ENCODE results near the gene PRRG3.
"Not testable (repeated sequence)": the region's sequence is repeated elsewhere in the genome, so short reads cannot be mapped to it uniquely, and the experiment has no call there.

The PRRG3 gene

DNA sequence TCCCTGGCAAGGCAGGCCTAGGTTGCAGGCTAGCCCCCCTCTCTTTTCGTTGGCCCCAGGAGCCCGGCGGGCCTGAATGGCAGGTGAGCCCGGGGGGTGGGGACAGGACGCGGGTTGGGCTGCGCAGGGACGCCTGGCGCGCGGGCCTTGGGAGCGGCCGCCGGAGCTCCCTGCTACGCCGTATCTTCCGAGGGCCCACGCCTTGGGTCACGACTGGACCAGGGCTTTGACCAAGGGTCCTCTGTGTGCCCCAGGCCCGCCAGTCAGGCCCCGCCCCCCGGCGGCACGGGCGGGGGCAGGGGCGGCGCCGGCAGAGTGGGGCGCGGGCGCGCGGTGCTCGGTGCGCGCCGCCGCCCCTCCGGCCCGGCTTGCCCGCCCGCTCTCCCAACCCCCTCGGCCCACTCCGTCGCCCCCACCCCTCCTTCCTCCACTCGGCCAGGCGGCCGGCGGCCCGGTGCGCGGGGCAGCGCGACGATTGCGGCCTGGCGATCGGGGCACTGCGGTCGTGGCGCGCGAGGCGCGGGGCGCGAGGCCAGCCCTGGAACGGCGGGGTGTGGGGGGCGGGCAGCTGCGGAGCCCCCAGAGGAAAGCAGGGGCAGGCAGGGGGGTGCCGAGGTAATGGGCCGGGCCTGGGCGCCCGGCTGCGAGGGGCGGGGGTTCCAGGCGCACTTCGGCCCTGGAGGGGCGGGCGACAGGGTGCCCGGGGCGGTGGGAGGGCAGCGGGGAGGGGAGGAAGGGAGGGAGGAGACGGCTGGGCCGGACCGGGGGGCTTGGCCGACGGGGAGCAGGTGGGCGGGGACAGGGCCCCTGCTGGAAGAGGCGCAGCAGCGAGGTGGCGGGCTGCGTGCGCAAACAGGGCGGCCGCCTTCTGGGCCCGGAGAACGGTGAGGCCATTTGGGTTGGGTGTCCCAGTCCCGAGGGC lies at the start of gene PRRG3:
PRRG3 (plus strand) TSS at position 798 of the 922 bp plus-strand sequence. CDS start 3,357 bp downstream, outside the sequence.
- DNase-seq (ENCODE audit: low read depth in 2 of 2) = no peak

DNA sequence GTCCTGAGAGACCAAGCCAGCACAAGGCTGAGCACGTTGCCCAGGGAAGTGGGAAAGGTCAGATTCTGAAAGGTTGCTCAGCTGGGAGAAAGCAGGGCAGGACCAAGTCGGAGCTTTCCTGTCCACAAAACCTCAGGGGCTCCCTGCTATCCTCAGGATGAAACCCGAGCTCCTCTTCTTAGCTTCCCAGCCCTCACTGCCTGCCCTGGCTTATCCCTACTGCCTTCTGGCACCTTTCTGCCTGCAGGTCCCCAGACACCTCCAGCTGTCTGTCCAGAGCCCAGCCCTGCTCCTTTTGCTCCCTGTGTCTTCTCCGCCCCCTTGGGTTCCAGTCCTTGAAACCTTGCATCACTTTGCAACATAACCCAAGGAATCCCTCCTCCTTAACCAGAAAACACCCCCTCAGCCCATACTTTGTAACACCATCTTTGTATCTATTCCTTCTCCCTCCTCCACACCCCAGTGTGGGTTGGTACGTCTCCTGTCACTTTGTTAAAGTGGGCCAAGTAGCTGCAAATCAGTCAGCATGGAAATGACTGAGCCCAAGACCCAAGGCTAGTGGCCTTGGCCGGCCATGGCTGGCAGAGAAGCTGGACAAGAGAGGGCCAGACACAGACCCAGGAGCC lies 20.0 kb upstream of the PRRG3 start:
- no peak for DNase-seq (ENCODE audit: low read depth in 2 of 2)

DNA sequence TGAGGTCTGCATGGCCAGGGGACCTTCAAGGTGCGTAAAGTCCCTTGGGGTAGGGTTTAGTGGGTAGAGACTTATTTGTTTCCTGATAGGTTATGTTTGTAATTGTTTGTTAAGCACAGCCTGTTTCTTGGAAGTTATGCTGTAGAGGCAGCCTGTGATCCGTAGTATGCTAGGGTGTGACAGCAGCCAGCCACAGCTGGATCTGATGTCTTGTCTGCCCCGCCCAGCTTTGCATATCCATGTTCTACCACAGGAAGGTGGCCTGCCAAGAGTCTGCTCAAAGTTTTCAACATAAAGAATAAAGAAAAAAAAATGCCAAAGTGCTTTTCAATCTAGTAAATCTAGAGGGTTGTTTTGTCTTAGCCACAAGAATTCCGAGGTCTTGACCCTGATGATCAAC lies 19.1 kb upstream of the PRRG3 start:
- no peak for DNase-seq (ENCODE audit: low read depth in 2 of 2)

DNA sequence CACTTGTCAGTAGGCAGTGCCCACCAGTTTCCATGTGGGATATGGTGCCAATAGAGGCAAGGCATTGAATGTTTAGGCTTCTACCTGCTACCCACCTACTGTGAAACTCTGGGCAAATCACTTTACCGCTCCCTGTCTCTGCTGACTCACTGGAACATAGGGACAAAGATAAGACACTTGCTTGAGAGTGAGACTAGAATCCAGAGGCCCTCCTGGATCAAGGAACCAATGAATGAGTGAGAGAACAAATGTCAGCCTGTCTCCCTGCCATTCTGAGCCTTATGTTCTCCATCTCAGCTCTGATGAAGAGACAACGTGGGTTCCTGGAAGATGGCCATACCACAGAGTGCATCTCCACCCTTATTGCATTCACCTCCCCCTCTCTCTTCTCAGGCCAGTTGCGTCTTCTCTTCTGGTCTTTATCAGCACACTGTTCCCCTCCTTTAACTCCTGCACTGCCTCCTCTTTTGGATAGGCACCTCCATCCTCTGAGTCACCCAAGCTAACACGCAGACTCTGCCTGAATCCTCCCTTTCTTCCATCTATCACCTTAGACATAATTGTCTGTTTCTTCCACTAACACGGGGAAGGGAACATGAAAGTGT lies 15.4 kb upstream of the PRRG3 start:
- no peak for DNase-seq (ENCODE audit: low read depth in 2 of 2)

DNA sequence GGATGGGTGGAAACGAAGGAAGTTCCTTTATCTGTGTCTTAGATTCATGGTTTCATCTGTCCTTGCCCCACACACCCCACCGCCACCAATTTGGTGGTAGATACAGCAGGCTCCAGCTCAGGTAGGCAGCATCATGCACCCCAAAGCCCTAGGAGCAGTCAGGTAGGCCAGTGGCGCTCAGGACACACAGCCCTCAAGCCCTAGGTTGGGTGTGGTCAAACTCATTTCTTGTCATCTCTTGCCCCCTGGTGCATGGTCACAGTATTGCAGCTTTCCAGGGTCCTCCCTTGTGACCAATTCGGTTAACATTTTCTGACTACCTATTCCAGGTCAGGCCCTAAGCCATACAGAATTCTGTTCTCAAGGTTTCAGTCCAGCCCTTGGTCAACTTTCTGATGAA lies 14.5 kb upstream of the PRRG3 start:
- peak; percentile 13 to 18 for DNase-seq (ENCODE audit: low read depth in 2 of 2)

DNA sequence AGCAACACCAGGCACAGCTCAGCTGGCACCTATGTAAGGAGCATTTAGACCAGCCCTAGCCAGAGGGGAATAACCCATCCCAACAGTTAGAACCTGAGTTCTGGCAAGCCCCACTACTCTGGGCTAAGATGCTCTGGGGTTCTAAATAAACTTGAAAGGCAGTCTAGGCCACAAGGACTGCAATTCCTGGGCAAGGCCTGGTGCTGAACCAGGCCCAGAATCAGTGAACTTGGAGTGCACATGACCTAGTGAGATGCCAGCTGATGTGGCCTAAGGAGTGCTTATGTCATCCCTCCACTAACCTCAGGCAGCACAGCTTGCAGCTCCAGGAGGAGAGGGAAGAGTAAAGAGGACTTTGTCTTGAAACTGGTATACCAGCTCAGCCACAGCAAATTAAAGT lies 7.6 kb upstream of the PRRG3 start:
- DNase-seq (ENCODE audit: low read depth in 2 of 2) = no peak

DNA sequence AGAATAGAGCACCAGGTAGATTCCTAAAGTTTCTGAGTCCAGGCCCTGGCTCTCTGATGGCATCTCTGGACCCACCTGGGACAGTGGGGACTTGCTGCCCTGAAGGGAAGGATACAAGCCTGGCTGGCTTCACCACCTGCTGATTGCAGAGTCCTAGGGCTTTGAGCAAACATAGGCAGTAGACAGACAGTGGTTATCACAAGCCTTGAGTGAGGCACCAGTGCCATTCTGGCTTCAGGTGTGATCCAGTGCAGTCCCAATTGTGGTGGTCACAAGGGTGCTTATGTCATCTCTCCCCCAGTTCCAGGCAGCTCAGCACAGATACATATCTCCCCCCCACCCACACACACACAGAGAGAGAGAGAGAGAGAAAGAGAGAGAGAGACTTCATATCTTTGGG lies 6.6 kb upstream of the PRRG3 start:
- no peak for DNase-seq (ENCODE audit: low read depth in 2 of 2)

DNA sequence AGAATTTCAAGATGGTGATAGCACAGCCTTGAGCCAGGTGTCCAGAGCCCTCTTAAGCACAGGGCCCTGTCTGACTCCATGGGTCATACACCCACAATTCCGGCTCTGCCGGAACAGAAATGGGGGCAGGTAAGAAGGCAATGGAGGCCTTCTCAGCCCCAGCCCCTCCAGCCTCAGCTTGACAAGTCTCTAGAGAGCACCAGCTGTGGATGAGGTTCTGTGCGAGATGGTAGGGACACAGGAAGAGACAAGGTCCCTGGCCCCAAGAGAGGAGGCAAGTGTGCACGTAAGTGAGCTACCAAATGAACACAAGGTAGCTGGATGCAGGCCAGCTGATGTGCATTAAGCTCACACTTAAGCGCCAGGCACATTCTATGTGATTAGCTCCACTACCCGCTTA lies 2.4 kb upstream of the PRRG3 start:
- no peak for DNase-seq (ENCODE audit: low read depth in 2 of 2)

DNA sequence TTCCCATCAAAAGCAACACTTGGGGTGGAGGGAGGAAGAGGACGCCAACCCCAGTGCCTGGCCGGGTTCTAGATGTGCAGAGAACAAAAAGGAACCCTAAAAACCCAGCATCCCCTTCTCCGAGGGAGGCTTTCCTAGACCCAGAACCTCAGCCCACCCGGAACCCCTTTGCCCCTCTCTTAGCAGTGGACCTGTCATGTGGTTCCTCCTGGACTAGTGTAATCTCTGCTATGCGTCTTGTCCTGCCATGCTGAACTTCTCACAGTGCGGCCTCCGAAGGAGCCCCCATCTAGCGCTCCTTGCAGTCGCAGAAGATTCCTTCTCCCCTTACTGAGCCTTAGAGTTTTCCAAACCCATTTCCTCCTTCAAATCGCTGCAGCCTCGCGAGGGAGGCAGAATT lies 1.1 kb upstream of the PRRG3 start:
- DNase-seq (ENCODE audit: low read depth in 2 of 2) = no peak

DNA sequence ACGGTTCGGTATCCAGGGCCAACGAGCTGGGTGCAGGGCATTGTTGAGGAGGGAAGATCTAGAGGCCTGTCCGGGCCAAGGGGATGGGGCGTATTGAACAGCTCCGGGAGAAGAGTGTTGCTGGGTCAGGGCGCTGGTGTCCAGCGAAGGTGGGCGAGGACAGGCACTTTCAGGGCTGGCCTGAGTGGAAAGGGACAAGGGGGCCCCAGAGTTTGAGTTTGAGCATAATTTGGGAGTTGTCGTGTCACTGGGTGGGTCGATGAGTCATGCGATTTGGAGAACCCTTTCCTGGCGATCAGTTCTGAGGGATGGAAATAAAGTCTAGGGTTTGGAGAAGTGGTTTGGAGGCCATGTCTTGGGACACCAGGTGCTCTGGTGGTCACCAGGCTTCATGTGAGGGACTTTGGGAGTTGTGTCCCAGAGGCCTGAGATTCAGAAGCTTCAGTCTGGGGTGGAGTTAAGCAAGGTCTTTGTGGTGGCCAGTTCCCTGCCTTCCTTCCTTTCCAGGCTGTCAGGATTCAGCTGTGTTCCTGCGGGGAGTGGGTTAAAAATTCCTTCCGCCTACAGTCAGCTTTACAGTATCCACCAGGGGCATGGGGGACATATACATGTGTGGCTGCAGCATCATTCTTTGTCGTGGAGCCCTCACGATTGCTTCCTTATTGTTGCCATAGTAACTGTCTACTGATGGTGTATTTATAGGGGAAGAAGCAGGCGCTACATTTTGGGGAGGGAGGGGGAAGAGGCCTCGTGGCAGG lies 504 bp downstream of the PRRG3 start:
- no peak for DNase-seq (ENCODE audit: low read depth in 2 of 2)

DNA sequence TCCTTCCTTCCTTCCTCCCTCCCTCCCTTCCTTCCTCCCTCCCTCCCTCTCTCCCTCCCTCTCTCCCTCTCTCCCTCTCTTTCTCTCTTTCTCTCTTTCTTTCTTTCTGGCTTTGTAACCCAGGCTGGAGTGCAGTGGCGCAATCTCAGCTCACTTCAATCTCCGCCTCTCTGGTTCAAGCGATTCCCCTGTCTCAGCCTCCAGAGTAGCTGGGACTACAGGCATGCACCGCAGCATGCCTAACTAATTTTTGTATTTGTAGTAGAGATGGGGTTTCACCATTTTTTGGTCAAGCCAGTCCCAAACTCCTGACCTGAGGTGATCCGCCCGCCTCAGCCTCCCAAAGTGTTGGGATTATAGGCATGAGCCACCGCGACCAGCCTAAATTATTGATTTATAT lies 1.8 kb downstream of the PRRG3 start:
- not testable (repeated sequence) for DNase-seq (ENCODE audit: low read depth in 2 of 2)

DNA sequence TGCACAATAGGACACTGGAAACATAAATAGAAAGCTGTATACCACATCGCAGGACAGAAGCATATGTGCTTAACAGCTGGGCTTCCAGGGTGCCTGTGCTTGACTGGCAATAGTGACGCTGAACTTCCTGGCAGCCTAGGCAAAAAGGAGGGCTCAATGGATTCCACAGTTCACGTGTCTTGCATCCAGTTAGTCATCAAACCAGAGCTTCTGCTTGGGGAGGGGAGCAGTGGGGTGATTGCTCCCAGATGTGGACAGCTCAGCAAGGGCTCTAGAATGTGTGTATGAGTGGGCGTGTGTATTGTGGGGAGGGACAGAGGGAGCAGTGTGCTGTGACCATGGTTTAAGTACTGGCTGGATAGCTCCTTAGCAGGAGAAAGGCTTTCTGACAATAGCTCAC lies 2.3 kb downstream of the PRRG3 start:
- no peak for DNase-seq (ENCODE audit: low read depth in 2 of 2)

DNA sequence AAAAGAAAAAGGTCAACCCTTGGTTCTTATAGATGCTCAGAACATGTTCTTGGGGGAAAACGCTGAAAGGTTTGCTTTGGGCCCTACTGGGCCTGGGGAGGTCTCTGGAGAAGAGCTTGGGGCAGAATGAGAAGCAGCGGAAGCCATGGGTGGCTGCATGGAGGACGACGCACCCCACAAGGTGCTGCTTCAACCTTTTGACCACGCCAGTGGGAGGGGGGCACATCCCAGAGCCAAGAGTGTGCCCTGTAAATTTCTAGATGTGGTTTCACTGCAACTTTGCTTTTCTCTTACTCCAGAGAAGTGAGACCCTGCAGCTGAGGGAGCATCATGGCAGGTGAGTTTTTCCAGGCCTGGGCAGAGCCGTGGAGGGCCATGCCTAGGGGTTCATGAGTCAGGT lies 3.2 kb downstream of the PRRG3 start:
- DNase-seq (ENCODE audit: low read depth in 2 of 2) = no peak

DNA sequence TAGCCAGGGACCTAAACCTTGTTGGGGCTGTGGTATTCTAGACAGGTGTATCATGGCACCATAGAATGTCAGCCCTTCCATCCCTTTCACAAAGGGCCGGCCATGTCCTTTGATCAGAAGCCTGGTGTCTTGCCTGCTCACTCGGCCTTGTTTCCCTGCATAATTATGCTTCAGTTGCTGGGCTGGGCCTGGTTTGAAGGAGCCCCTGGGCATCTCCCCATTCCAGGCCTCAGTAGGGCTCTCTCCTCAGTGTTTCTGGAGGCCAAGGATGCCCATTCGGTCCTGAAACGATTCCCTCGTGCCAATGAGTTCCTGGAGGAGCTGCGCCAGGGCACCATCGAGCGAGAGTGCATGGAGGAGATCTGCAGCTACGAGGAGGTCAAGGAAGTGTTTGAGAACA lies 4.5 kb downstream of the PRRG3 start:
- DNase-seq (ENCODE audit: low read depth in 2 of 2) = no peak

DNA sequence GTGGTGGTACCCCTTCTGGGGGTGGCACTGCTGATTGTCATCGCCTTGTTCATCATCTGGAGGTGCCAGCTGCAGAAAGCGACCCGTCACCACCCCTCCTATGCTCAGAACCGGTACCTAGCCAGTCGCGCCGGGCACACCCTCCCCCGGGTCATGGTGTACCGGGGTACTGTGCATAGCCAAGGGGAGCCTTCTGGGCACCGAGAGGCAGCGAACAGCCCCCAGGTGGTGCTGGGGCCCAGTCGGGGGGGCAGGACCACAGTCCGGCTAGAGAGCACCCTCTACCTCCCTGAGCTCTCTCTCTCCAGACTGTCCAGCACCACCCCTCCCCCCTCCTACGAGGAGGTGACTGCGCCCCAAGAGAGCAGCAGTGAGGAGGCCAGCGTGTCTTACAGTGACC lies 5.3 kb downstream of the PRRG3 start:
- DNase-seq (ENCODE audit: low read depth in 2 of 2) = no peak

DNA sequence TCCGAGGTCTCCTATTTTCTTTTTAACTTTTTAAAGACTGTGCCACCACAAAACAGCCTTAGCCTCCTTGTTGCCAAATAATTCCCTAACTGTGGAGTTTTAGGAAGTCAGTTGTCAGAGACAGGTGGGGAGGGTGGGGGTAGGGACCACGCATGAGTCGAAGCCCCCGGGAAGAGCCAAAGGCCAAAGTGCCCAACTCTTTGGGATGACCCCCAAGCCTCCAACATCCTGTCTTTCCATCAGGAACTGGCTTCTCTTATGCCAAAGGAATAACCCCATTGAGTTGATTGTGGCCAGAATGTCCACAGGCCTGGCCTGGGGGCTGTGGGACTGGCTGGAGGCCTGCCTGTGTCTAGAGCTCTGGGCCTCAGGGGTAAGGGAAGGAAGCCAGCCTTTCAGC lies 5.8 kb downstream of the PRRG3 start:
- DNase-seq (ENCODE audit: low read depth in 2 of 2) = no peak

DNA sequence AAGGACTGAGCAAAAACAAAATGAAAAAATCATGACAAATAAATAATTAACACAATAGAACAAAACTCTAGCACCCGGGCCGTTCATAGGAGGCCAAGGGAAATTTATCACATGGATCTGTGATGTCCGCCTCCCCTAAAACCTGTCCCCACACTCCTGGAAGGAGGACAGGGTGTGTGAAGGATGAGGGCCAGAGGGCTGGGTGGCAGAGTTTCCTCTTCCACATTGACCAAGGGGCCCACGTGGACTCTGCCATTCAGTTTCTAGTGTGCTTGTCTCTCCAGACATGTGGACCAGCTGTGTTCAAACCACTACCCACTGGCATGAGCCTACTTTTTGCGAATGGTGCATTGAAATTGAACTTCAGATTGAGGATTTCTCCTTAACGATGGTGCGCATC lies 6.3 kb downstream of the PRRG3 start:
- no peak for DNase-seq (ENCODE audit: low read depth in 2 of 2)

DNA sequence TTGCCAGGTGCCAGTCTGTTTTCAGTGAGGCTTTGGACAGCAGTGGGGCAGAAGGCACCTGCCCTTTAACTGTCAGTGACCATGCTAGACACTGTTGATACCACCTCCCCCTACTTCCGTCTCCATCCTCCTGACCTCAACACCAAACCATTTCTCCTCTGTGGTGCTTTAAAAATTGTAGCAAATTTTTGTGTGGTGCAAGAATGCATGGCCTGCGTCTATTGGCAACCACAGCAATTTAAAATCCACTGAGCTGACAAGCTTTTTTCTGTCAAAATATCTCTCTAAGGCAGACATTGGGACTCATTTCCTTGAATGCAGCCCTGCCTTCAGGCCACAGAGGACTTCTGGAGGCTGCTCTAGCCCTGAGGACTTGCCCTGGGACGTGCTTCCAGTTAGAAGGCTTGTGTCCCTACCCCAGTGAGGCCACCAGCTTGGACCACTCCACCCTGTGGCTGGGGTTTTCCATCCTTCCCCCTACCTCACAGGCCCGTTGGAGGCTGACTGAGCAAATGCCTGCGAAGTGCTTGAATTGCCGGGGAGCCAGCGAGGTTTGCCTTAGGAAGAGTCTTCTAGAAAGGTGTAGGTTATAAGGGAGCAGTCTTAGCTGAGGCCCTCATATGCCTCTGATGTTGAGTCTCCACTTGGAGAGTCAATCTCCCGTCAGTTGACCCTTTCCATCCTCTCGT lies 6.9 kb downstream of the PRRG3 start:
- DNase-seq (ENCODE audit: low read depth in 2 of 2) = no peak

DNA sequence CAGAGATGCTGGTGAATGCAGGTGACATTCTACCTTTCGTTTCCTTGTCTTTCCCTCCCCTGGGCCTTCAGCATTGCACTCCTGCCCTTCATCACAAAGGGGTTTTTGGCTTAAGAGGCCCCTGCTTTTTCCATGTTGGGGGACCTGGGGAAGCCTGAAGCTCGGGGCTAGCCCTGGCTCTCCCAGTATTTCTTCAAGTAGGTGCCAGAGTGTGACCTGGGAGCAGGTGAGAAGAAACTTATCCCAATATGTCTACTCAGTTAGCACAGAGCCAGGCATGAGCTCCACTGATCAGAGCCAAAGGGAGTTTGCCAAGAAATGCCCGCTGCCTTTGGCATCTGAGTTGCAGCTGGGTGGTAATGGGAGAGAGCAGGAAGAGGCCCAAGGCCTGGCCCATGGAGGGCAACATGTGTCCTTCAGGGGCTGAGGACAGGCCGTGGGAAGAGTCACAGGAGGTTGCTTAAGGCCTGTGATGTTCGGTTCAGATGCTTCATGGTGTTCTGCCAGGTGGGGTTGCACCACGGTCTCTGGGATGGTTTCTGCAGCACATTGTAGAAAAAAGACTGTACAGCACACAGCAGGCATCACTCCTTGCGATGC lies 7.6 kb downstream of the PRRG3 start:
- DNase-seq (ENCODE audit: low read depth in 2 of 2) = no peak

DNA sequence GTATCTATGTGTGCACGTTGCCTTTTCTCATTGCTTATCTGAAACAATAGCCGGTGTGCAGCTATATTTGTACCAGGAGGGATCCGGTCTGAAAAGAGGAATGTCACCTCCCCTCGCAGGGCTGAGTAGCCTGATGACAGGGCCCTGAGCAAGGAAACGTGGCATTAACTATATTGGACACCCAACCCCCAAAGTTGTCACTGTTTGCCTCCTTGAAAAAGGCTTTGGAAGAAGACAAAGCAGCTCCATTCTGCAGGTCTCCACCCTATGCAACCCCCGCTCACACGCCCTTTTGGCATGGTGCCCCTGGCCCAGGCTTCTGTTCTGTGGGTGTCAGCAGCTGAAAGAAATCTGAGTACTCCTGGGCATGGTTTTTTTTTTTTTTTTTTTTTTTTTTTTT lies 8.2 kb downstream of the PRRG3 start:
- DNase-seq (ENCODE audit: low read depth in 2 of 2) = no peak

DNA sequence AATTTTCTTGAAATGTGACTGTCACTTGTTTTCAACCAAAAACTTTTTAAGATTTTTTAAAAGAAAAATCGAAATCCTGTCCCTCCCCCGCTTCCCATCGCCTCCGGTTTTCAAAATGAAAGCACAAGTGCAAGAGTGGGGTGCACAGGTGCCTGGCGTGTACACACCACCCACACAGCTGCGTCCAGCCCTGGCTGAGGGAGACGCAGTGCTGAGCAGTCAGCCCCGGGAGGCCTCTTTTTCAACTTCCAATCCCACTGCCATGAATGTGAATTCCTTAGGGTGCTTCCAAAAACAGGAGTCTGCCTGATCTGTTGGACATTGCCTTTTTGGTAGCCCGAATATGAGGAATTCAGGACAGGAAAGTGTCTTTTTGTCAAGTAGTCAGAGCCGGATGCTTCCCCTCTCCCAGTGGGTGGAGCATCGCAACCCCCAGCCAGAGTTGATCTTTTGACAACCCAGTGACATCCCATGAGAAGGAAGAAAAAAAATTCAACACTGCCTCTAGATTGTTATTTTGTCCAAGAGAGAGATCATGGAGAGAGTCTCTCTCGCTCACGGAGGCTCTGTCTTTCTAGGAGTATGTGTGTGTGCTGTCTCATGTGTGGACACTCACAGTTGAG lies 8.9 kb downstream of the PRRG3 start:
- DNase-seq (ENCODE audit: low read depth in 2 of 2) = no peak

Measured in activated CD8-positive, alpha-beta memory T cell treated with anti-CD3 and anti-CD28 coated beads for 4 hours (primary cell).